ENCODE results near the gene FSTL5.
"Not testable (repeated sequence)": the region's sequence is repeated elsewhere in the genome, so short reads cannot be mapped to it uniquely, and the experiment has no call there.

FSTL5 gene

GRCh38 chr4:161762796-161763195 is 401.0 kb downstream of the FSTL5 start:
- H3K9me3 ChIP-seq (replicated peaks in 1 of 2; ENCODE audit: control insufficient read depth in 2 of 2, insufficient read depth in 1 of 2, low read depth in 1 of 2, low read length in 2 of 2), result no peaks in the 10 kb centered on the region
- DNase-seq (ENCODE audit: low spot score), result no peak
- H3K79me1 ChIP-seq (ENCODE audit: low read depth, low read length), result no peaks in the 10 kb centered on the region
- no peak overlapping the region for H2BK5ac ChIP-seq (ENCODE audit: low read length)
- H3K4ac ChIP-seq (ENCODE audit: low read length), result no peak overlapping the region
- H3K14ac ChIP-seq (ENCODE audit: low read length), result no peak overlapping the region
- no peak overlapping the region for H2BK15ac ChIP-seq (ENCODE audit: low read length)
- H4K8ac ChIP-seq (ENCODE audit: low read depth, low read length), result no peak overlapping the region
- H2BK120ac ChIP-seq (ENCODE audit: low read depth, low read length), result no peak overlapping the region
- no peak overlapping the region for H3K9ac ChIP-seq (ENCODE audit: low read depth, low read length, poor library complexity)
- no peak overlapping the region for H3K4me2 ChIP-seq (ENCODE audit: insufficient read depth, low read length, poor library complexity, severe bottlenecking)
- no peak overlapping the region for H3K4me3 ChIP-seq (ENCODE audit: low read length in 2 of 2)
- H2AFZ ChIP-seq (ENCODE audit: low read length), result no peak overlapping the region
- H3K27me3 ChIP-seq (ENCODE audit: control insufficient read depth in 3 of 3, insufficient read depth in 3 of 3, low read depth in 1 of 3, low read length in 3 of 3), result no peaks in the 10 kb centered on the region
- H4K91ac ChIP-seq (ENCODE audit: low read depth, low read length, poor library complexity), result no peak overlapping the region
- H2AK5ac ChIP-seq (ENCODE audit: low read depth, low read length), result no peak overlapping the region
- H3K4me1 ChIP-seq (ENCODE audit: control insufficient read depth in 2 of 2, insufficient read depth in 1 of 2, low read depth in 1 of 2, low read length in 2 of 2), result no peaks in the 10 kb centered on the region
- H3K23ac ChIP-seq (ENCODE audit: low read depth, low read length, poor library complexity), result no peak overlapping the region
- WGBS, 2 donors (ENCODE audit: extremely low coverage in 2 of 2, insufficient read length in 2 of 2, insufficient replicate concordance in 1 of 2), result 100% methylated on average over 1 of the region's 1 CpG; no CpG with 5 or more reads in 1 of the 2 donors
- no peaks in the 10 kb centered on the region for H3K36me3 ChIP-seq (replicated peaks in 1 of 2; ENCODE audit: control insufficient read depth in 2 of 2, insufficient read depth in 2 of 2, low read length in 2 of 2)
- H3K27ac ChIP-seq (replicated peaks; ENCODE audit: low read length), result no peak overlapping the region
- no peak overlapping the region for H2BK12ac ChIP-seq (ENCODE audit: low read length)
- H3K18ac ChIP-seq (ENCODE audit: low read length), result no peak overlapping the region

GRCh38 chr4:161760008-161760407 is 403.8 kb downstream of the FSTL5 start:
- Histone ChIP-seq H2BK15ac (ENCODE audit: low read length) (no peak overlapping the region), H3K27ac (replicated peaks; ENCODE audit: low read length) (no peak overlapping the region), H3K14ac (ENCODE audit: low read length) (no peak overlapping the region), H4K91ac (ENCODE audit: low read depth, low read length, poor library complexity) (no peak overlapping the region), H3K9me3 (replicated peaks in 1 of 2; ENCODE audit: control insufficient read depth in 2 of 2, insufficient read depth in 1 of 2, low read depth in 1 of 2, low read length in 2 of 2) (no peaks in the 10 kb centered on the region), H2BK5ac (ENCODE audit: low read length) (no peak overlapping the region), H3K4ac (ENCODE audit: low read length) (no peak overlapping the region), H3K79me1 (ENCODE audit: low read depth, low read length) (no peaks in the 10 kb centered on the region), H3K4me2 (ENCODE audit: insufficient read depth, low read length, poor library complexity, severe bottlenecking) (no peak overlapping the region), H3K9ac (ENCODE audit: low read depth, low read length, poor library complexity) (no peak overlapping the region), H4K8ac (ENCODE audit: low read depth, low read length) (no peak overlapping the region), H3K4me3 (ENCODE audit: low read length in 2 of 2) (no peak overlapping the region), H2BK12ac (ENCODE audit: low read length) (no peak overlapping the region), H3K4me1 (ENCODE audit: control insufficient read depth in 2 of 2, insufficient read depth in 1 of 2, low read depth in 1 of 2, low read length in 2 of 2) (no peaks in the 10 kb centered on the region), H3K18ac (ENCODE audit: low read length) (no peak overlapping the region), H3K23ac (ENCODE audit: low read depth, low read length, poor library complexity) (no peak overlapping the region), H3K27me3 (ENCODE audit: control insufficient read depth in 3 of 3, insufficient read depth in 3 of 3, low read depth in 1 of 3, low read length in 3 of 3) (no peaks in the 10 kb centered on the region), H2BK120ac (ENCODE audit: low read depth, low read length) (no peak overlapping the region), H2AK5ac (ENCODE audit: low read depth, low read length) (no peak overlapping the region), H2AFZ (ENCODE audit: low read length) (peak overlapping the region; percentile 13), H3K36me3 (replicated peaks in 1 of 2; ENCODE audit: control insufficient read depth in 2 of 2, insufficient read depth in 2 of 2, low read length in 2 of 2) (no peaks in the 10 kb centered on the region)
- no peak for DNase-seq (ENCODE audit: low spot score)
- WGBS, 2 donors (ENCODE audit: extremely low coverage in 2 of 2, insufficient read length in 2 of 2, insufficient replicate concordance in 1 of 2), result no CpG with 5 or more reads among the region's 3 CpGs

GRCh38 chr4:161758412-161758811 is 405.4 kb downstream of the FSTL5 start:
- not testable (repeated sequence) for H3K9me3 ChIP-seq (replicated peaks in 1 of 2; ENCODE audit: control insufficient read depth in 2 of 2, insufficient read depth in 1 of 2, low read depth in 1 of 2, low read length in 2 of 2); H3K4me1 ChIP-seq (ENCODE audit: control insufficient read depth in 2 of 2, insufficient read depth in 1 of 2, low read depth in 1 of 2, low read length in 2 of 2); H3K36me3 ChIP-seq (replicated peaks in 1 of 2; ENCODE audit: control insufficient read depth in 2 of 2, insufficient read depth in 2 of 2, low read length in 2 of 2); H2BK12ac ChIP-seq (ENCODE audit: low read length); H3K23ac ChIP-seq (ENCODE audit: low read depth, low read length, poor library complexity); H2BK15ac ChIP-seq (ENCODE audit: low read length); H2BK120ac ChIP-seq (ENCODE audit: low read depth, low read length); H3K18ac ChIP-seq (ENCODE audit: low read length); H3K4ac ChIP-seq (ENCODE audit: low read length); DNase-seq (ENCODE audit: low spot score); H3K4me2 ChIP-seq (ENCODE audit: insufficient read depth, low read length, poor library complexity, severe bottlenecking); H3K27me3 ChIP-seq (ENCODE audit: control insufficient read depth in 3 of 3, insufficient read depth in 3 of 3, low read depth in 1 of 3, low read length in 3 of 3); H2BK5ac ChIP-seq (ENCODE audit: low read length); H2AFZ ChIP-seq (ENCODE audit: low read length); H4K8ac ChIP-seq (ENCODE audit: low read depth, low read length); H3K4me3 ChIP-seq (ENCODE audit: low read length in 2 of 2); H3K9ac ChIP-seq (ENCODE audit: low read depth, low read length, poor library complexity); H3K14ac ChIP-seq (ENCODE audit: low read length); H2AK5ac ChIP-seq (ENCODE audit: low read depth, low read length); H3K79me1 ChIP-seq (ENCODE audit: low read depth, low read length); H3K27ac ChIP-seq (replicated peaks; ENCODE audit: low read length); H4K91ac ChIP-seq (ENCODE audit: low read depth, low read length, poor library complexity)
- WGBS, 2 donors (ENCODE audit: extremely low coverage in 2 of 2, insufficient read length in 2 of 2, insufficient replicate concordance in 1 of 2), result 100% methylated on average over 1 of the region's 9 CpGs; no CpG with 5 or more reads in 1 of the 2 donors

- no peak overlapping the region for H3K9ac ChIP-seq (ENCODE audit: low read depth, low read length, poor library complexity)
Observed at GRCh38 chr4:161728929-161729328, 434.9 kb downstream of the FSTL5 start.

More at GRCh38 chr4:161728929-161729328, 434.9 kb downstream of the FSTL5 start:
- no peaks in the 10 kb centered on the region for H3K4me1 ChIP-seq (ENCODE audit: control insufficient read depth in 2 of 2, insufficient read depth in 1 of 2, low read depth in 1 of 2, low read length in 2 of 2)
- H3K27me3 ChIP-seq (ENCODE audit: control insufficient read depth in 3 of 3, insufficient read depth in 3 of 3, low read depth in 1 of 3, low read length in 3 of 3), result no peaks in the 10 kb centered on the region
- H2BK5ac ChIP-seq (ENCODE audit: low read length), result no peak overlapping the region
- no peak overlapping the region for H4K91ac ChIP-seq (ENCODE audit: low read depth, low read length, poor library complexity)
- no CpG with 5 or more reads among the region's 2 CpGs for WGBS, 2 donors (ENCODE audit: extremely low coverage in 2 of 2, insufficient read length in 2 of 2, insufficient replicate concordance in 1 of 2)
- no peak overlapping the region for H2AK5ac ChIP-seq (ENCODE audit: low read depth, low read length)
- H3K9me3 ChIP-seq (replicated peaks in 1 of 2; ENCODE audit: control insufficient read depth in 2 of 2, insufficient read depth in 1 of 2, low read depth in 1 of 2, low read length in 2 of 2), result no peaks in the 10 kb centered on the region
- no peak overlapping the region for H3K4me3 ChIP-seq (ENCODE audit: low read length in 2 of 2)
- peaks cover 0 to 2% of the 10 kb centered on the region in 2 donors for H3K36me3 ChIP-seq (replicated peaks in 1 of 2; ENCODE audit: control insufficient read depth in 2 of 2, insufficient read depth in 2 of 2, low read length in 2 of 2)
- H2BK15ac ChIP-seq (ENCODE audit: low read length), result no peak overlapping the region
- no peak overlapping the region for H3K4me2 ChIP-seq (ENCODE audit: insufficient read depth, low read length, poor library complexity, severe bottlenecking)
- DNase-seq (ENCODE audit: low spot score), result no peak
- H2BK12ac ChIP-seq (ENCODE audit: low read length), result no peak overlapping the region
- no peak overlapping the region for H3K23ac ChIP-seq (ENCODE audit: low read depth, low read length, poor library complexity)
- H3K79me1 ChIP-seq (ENCODE audit: low read depth, low read length), result no peaks in the 10 kb centered on the region
- no peak overlapping the region for H3K27ac ChIP-seq (replicated peaks; ENCODE audit: low read length)
- no peak overlapping the region for H4K8ac ChIP-seq (ENCODE audit: low read depth, low read length)
- no peak overlapping the region for H3K14ac ChIP-seq (ENCODE audit: low read length)
- no peak overlapping the region for H2BK120ac ChIP-seq (ENCODE audit: low read depth, low read length)
- H3K4ac ChIP-seq (ENCODE audit: low read length), result no peak overlapping the region
- H2AFZ ChIP-seq (ENCODE audit: low read length), result no peak overlapping the region
- H3K18ac ChIP-seq (ENCODE audit: low read length), result no peak overlapping the region

Measured in neuronal stem cell (in vitro differentiated cells).